ENCODE data around the gene TSR1.

The TSR1 gene

DNA sequence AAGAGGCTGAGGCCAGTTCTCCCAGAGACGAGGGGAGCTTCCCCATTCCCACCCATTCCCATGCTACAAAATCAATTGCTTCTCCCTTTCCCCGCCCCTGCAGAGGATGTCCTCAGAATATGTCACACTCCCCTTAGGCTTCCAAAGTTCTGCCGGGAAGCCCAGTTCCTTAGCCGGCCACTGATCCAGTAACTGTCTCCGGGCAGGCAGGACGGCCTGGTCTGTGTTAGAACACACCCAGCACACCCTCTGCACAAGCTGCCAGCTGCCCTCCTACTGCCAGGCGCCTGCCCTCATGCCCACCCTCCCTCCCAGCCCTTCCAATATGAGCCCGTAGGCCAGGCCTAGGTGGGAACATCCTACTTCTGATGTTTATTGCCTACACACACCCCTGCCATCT, 32.1 kb upstream of the TSR1 start:
- DNase-seq: no peak

DNA sequence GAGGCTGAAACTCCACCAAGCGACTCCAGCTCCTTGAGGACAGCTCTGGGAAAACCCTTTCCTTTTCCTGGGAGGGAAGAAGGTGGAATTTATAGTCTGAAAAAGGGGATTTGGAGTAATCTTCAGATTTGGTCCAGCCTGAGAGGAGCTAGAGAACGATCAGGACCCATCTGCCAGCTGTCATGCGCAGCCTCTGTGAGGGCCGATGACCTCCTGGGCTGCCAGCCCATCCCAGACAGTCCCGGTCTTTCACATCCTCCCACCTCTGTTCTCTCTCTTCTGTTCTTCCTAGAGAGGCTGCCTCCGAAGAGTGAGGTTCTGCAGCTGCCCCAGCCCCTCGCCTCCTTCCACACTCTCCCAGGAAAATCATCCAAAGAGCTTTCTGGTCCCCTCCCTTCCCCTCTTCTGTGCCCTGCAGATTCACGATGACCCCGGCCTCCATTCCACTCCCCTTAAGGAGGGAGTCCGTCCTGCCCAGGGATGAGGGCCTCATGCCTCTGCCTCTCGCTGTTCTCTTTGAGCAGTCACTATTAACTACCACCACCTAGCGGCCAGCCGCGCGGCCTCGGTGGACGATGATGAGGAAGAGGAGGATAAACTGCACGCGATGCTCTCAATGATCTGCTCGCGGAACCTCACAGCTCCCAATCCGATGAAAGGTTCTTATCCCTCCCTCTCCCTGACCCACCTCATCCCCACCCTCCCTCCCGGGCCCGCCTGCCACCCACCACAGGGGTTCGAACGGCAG, 30.7 kb upstream of the TSR1 start:
- no peak for DNase-seq

DNA sequence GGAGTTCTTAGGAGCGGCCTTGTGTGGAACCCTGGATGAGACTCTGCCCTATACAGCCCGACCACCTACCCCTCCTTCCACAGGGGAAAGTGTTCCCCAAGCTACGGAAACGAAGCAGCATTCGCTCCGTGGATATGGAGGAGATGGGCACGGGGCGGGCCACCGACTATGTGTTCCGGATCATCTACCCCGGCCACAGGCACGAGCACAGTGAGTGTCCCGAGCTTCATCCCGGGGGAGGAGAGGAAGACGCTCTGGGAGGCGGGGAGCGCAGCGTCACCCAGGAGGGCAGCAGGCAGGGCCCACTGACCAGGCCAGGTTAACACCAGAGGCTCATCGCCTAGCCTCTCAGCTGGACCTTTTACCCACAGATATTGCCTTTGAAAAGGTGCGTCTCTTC, 28.9 kb upstream of the TSR1 start:
- no peak for DNase-seq

DNA sequence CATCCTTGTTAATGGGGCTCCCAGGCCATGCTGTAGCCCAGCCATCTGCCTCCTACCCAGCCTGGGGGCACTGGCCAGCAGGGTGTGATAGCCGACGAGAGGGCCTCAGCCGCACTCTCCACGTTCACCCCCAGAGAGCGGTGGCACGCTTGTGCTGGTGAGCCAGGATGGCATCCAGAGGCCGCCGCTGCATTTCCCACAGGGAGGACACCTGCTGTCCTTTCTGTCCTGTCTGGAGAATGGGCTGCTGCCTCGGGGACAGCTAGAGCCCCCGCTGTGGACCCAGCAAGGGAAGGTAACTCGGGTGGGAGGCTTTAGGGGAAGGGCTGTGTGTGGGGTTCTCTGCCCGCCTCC, 28.5 kb upstream of the TSR1 start:
- no peak for DNase-seq

DNA sequence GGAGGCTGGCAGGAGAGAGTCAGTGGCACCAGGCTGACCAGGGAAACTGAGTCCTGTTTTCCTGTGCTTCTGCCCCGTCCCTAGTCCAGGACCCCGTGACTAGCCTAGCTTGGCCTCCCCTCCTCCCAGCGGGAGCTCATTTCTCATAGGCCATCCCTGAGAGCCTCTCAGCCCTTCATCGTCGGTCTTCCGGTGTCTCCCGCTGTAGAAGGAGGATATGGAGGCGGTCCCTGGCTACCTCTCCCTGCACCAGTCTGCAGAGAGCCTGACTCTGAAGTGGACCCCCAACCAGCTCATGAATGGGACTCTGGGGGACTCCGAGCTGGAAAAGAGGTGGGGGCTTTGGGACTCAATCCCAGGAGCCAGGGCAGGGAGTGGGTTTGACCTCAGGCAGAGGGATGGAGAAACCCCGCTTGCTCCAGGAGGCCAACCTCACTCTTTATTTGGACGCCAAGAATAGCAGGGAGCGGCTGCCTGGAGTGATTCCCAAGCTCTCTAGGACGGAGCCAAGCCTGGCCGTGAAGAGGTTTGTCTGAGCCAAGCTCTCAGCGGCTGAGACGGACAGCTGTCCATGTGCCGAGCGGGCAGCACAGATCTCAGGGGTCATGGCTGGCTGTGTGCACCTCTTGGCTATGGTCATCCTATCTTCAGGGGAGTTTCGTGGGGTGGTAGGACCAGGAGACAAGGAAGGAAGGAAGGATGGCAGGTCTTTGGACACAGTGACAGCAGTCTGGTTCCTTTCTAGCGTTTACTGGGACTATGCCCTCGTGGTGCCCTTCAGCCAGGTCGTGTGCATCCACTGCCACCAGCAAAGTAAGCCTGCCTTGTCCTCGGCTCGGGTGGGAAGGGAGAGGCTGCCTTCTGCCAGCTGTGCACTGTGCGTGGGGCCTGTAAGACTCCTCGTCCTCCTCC, 27.9 kb upstream of the TSR1 start:
- DNase-seq: no peak

DNA sequence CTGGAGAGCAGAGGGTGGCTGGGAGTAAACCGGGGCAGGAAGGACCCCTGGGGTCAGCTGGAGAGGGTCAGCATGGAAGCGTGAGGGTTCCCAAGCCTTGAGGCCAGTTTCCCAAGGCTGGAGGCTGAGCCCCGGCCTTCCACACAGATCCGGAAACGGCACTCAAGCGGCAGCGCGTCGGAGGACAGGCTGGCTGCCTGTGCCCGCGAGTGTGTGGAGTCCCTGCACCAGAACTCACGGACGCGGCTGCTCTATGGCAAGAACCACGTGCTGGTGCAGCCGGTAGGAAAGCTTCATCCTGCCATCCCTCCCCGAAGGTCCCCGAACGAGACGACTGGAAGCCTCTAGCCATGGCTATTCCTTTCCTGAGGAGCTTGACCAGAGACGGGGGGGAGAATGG, 27.1 kb upstream of the TSR1 start:
- DNase-seq: no peak

DNA sequence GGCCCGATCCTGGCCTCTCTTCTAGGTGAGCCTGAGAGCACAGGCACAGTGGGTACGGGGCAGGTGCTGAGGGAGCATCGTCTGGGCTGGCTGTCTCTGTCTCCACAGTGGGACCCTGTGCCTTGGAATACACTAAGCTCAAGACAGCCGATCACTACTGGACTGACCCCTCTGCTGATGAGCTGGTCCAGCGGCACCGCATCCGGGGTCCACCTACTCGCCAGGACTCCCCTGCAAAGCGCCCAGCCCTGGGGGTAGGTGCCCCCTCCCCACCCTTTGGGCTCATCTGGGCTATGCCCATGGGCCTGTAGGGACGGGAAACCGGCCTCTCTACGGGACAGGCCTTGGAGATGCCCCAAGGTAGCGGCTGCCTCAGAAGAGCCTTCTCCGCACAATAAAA, 26.6 kb upstream of the TSR1 start:
- DNase-seq: no peak

DNA sequence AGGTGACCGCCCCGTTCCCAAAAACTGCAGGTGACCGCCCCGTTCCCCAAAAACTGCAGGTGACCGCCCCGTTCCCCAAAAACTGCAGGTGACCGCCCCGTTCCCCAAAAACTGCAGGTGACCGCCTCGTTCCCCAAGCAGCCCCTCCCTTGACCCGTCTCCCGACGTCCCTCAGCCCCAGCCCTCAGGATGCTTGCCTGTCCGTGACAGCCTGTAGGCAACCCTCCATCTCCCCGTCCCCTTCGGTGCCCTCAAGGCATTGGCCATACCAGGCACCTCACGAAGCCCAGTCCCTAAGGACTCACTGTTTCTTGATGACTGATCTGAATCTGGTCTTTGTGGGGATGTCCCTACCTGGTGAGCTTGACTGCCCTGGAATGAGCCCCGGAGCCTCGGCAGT, 26.2 kb upstream of the TSR1 start:
- DNase-seq: no peak

DNA sequence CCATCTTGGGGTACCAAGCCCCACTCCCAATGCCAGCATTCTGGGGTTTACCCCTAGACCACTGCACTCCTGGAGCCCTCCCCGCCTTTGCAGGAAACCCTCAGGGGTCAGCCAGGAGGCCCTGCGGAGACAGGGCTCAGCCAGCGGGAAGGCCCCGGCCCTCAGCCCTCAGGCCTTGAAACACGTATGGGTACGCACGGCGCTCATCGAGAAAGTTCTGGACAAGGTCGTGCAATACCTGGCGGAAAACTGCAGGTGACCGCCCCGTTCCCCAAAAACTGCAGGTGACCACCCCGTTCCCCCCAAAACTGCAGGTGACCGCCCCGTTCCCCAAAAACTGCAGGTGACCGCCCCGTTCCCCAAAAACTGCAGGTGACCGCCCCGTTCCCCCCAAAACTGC, 25.8 kb upstream of the TSR1 start:
- no peak for DNase-seq

DNA sequence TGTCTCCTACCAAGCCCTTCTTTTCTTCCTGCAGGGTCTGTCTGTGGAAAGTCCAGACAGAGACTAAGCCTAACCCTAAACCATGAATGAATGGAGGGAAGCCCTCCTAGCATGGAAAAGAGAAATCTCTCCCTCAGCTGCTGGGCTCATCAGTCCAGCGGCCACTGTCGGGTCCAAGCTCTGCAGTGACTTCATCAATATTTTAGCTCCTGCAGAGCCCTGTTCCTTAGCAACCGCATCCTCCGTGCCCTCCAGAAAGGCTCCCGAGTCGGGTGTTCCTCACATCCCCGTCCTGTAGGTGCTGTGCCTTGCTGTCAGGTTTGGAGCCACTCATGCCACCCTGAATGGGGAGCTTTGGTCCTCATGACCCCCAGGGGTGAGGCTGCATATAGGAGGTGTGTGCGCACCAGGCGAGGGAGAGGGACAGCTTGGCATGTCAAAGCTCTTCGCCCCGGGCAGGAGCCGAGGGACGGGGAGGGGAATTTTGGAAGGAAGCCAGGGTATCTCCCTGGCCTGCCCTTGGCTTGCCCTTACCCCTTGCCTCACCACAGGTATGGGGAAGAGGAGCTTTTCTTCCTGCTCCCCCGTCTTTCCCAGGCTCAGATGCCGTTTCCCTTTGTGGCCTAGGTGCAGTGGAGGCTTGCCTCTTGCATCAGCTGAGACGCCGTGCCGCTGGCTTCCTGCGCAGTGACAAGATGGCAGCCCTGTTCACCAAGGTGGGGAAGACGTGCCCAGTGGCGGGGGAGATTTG, 24.9 kb upstream of the TSR1 start:
- no peak for DNase-seq

DNA sequence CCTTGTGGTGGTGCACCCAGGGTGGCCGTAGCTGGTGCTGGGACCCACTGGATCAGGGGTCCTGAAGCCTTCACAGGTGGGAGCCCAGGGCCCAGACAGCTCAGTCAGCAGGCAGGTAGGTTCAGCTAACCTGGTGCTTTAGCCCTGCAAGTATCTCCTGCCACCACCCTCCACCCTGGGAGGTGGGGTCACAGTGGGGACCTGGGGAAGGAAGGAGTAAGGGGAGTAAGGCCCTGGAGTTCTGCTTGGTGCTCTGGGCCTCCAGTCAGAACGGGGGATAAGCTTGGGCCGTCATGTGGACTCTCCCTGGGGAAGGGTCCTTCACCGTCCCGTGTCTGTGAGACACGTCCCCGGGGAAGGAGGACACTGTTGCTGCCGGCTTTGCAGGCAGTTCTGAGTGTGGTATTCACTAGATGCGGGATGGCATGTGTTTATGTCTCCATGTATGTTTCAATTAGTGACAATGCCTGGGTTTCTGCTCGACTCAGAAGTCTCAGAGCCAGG, 21.7 kb upstream of the TSR1 start:
- no peak for DNase-seq

DNA sequence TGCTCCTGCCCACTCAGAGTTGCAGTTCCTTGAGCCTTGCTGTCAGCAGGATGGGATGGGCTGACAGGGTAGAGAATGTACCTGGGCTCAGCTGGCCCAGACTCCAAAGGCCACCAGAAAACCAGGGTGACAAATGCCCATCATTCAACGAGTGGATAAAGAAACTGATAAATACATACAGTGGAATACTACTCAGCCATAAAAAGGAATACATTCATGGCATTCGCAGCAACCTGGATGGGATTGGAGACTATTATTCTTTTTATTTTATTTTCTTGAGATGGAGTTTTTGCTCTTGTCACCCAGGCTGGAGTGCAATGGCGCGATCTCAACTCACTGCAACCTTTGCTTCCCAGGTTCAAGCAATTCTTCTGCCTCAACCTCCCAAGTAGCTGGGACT, 21.0 kb upstream of the TSR1 start:
- no peak for DNase-seq

DNA sequence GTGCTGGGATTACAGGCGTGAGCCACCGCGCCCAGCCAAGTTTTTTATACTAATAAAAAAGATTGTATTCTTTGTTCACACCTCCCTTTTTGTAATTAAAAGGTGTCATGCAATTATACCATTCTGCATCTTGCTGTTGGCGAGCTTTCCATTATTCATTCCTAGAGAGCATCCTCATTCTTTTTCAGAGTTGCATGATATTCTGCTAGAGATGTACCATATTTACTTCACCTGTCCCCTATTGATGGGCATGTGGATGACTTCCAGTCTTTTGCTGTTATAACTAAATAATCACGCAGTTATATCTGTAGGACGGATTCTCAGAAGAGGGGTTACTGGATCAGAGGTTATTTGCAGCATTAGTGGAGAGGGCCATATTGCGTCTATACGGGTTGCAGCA, 18.1 kb upstream of the TSR1 start:
- no peak for DNase-seq

DNA sequence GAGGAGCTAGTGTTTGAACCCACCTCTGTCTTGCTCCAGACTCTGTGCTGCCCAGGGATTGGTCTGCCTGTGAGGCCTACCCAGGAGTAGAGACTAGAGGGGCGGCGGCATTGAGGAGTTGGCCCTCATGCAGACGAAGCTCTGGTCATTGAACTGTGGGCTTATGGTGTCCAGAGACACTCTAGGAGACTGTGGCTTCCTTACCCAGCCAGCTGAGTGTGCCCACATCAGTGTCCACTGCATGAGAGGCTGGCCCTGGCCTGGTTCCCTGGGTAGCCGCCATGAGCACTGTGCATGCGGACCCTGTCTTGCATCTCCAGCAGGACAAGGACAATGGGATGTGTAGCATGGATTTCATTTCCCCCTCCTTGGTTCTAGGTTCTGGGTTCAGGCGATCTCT, 15.0 kb upstream of the TSR1 start:
- no peak for DNase-seq

DNA sequence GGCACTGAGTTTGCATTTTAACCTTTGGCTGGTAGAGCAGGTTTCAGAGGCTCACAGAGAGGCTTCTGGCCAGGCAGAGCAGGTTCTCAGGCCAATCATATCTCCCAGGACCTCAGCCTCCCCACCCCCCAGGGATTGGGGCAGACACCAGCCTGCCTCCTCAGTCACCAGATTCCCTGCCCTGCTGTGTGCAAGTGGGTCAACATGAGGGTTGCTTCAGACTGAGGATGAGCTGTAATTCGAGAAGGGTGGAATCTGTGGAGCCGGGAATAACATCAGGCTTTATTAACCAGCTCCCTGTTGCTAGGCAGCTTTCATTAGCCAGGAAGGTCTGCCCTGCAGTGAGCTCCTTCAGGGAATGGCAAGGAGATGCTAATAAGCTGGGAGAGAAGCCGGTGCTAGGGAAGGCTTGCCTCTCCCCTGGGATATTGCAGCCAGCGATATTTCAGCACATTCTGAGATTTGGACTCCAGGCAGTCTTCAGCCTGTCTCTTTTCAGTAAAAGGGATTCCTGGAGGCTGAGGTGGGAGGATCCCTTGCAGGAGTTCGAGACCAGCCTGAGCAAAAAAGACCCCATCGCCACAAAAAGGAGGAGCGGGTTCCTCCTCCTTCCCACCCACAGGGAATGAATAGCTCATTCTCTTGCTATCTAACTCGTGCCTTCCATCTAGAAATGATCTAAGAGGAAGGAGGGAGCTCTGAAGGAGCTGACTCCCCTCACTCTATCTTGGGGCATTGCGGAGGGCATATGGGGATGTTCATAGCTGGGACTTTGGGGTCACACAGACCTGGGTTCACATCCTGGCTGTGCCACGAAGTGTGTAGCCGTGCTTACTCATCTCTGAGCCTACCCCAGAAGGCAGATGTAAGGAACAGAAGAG, 11.8 kb upstream of the TSR1 start:
- no peak for DNase-seq

DNA sequence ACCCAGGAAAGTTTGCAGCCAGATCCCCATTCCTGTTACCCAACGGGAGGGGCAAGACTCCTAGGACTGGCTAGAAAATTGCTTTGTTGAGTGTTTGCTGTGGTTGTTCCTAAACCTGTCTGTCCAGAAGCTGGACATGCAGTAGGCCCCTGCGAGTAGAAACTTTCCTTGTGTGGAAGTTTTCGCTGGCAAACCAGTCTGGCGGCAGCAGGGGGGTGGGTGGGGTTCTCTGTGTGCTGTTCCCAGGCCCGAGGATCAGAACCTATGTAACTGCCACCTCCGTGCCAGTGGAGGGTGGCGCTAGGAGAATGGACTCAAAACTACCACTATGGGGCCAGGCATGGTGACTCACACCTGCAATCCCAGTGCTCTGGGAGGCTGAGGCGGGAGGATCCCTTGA, 10.2 kb upstream of the TSR1 start:
- no peak for DNase-seq

DNA sequence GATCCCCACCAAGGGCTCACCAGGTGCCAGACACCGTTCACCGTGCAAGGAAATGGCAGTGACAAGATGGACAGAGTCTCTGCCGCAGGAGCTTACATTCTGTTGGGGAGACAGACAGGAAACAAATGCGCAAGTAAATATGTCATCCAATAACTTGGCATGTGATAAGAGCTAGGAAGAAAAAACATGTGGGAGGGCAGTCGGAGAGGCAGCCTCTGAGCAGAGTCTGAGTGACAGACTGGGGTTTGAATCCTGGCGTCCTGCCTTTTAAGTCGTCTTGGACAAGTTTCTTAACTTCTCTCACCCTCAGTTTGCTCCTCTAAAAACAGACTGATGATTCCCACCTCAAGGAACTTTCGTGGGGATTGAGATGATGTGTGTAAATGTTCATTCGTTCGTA, 8.3 kb upstream of the TSR1 start:
- DNase-seq: no peak

DNA sequence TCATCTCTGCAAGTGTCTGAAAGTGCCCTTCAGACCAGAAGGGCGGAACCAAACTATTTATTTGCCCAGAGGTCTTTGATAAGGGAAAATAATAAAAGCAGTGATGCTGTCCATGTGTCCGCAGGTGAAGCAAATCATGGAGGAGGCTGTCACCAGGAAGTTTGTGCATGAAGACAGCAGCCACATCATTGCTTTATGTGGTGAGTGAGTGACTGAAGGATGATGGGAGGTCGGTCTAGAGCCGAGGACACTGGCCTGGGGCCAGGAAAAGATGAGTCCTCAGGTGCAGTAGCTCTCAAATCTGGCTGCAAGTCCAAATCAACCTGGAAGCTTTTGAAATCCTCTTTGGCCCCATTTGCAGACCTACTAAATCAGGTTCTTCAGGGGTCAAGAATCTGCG, 7.2 kb upstream of the TSR1 start:
- DNase-seq: no peak

DNA sequence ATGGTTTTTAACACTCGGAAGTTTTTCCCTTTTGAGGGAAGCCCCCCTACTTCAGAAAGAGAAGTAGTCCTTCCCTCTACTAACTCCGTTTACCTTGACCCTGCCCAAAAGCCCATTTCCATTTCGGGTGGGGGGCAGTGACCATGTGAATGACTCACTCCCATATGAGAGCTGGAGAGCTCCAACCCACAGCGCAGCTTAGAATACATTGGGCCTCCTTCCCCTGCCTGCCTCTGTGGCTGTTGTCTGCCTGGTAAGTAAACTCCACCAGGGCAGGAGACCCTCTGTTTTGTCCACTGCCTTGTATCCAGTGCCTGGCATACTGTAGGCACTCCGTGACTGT, 2.0 kb upstream of the TSR1 start:
- no peak for DNase-seq

DNA sequence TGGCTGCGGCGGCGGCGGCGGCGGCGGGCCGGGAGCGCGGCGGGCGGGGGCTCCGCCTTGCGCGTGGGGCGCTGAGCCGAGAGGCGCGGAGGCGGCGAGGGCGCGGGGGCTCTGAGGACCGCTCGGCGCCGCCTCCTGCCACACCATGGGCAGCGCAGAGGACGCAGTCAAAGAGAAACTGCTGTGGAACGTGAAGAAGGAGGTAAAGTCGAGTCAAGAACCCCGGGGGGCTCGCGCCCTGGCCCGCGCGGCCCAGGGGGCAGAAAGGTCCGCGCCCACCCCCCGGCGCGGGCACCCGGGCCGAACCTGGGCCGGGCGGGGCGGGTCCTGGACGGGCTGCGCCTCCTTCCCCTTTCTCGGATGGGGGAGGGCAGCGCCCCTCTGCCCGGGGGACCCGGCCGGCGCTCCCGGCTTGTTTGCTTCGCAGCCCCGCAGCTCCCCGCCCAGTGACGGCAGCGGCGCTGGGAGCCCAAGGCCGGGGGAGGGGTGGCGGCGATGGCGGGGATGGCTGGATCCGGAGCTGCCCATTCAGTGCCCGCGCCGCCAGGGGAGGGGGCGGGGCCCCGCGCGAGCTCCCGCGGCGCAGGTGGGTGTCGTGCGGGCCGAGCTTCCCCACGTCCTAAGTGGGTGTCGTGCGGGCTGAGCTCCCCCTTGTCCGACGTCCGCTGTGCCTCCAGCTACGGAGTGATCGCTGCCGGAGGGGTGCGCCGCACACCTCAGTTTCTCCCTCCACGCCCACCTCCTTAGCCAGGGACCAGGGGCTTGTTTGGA, 1.5 kb upstream of the TSR1 start:
- DNase-seq: peak; percentile 58

DNA sequence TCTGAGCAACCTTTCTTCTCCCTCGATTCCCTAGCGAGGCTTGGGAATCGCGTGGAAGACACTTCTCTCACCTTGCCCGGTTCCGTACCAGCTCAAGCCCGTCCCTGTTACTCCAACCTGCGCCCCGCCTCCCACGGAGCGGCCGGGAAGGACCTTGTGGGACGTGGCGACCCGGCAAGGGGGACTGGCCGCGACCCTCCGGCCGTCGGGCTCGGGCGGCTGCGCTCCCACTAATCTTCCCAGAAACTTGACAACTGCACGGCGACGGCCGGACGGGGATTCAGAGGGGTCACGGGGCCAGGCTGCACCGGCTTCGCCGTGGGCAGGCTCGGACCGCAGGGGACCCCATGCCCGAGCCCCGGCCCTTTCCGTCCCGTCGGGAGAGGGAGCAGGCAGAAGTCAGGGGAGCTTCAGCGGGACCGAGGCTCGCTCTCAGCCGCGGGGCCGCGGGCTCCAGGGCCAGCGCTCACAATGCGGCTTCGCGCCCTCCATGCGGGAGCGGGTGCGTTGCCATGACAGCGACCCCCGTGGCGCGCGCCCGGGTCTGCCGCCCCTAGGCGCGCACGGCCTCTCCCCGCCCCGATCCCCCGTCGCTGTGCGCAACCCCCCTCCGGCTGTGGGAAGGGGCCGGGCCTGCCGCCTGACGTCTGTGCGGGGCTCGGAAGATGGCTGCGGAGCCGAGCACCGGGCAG, 741 bp upstream of the TSR1 start, which contains the start of gene SGSM2:
Gene SGSM2 (plus strand): TSS at position 650 of the 692 bp plus-strand sequence. CDS start 188 bp downstream, outside the sequence.
- DNase-seq: peak; percentile 76

Data from CD4-positive, alpha-beta T cell treated with Interferon gamma for 1 hour (primary cell).